ENCODE data around the gene HAUS7. TPM values are rescaled to one million over a fixed set of nuclear protein-coding genes. Genes with fewer than 3 reads are reported as not detected.

Gene HAUS7
- total RNA-seq, 2 experiments from 2014 or later = 37.6 to 45.9 TPM

- no peaks in the 10 kb centered on the region for H3K36me3 Mint-ChIP-seq (ENCODE audit: low read depth)
- H3K4me1 Mint-ChIP-seq = peaks cover 21% of the 10 kb centered on the region
- no peaks in the 10 kb centered on the region for H3K9me3 Mint-ChIP-seq
- CTCF ChIA-PET = interaction anchor here (0.6 to 3.4 kb wide), 7 partner anchors 8 to 438 kb away, joined by 3 to 30 read pairs (median 3); no protein-coding TSS in a partner anchor
- peak; percentile 53 for DNase-seq
- peak overlapping the region; percentile 89 for H3K27ac Mint-ChIP-seq
- H3K27me3 Mint-ChIP-seq = no peaks in the 10 kb centered on the region
- H3K4me3 Mint-ChIP-seq = peak overlapping the region; percentile 79
- POLR2A ChIA-PET = no interaction called here
These were observed 465 bp downstream of the HAUS7 start for GRCh38 chrX:153469811-153470410.

- Mint-ChIP-seq H3K4me3 (no peak overlapping the region), H3K27me3 (no peaks in the 10 kb centered on the region), H3K27ac (no peak overlapping the region), H3K4me1 (peaks cover 16% of the 10 kb centered on the region), H3K36me3 (ENCODE audit: low read depth) (no peaks in the 10 kb centered on the region), H3K9me3 (no peaks in the 10 kb centered on the region)
- ChIA-PET CTCF (interaction anchor here (1.1 to 1.5 kb wide), 2 partner anchors 42 to 436 kb away, joined by 3 read pairs; no protein-coding TSS in a partner anchor), POLR2A (no interaction called here)
- DNase-seq = no peak
These were observed 2.3 kb downstream of the HAUS7 start for GRCh38 chrX:153468008-153468580.

GRCh38 chrX:153465691-153466380, 4.5 kb downstream of the HAUS7 start:
- peaks cover 5% of the 10 kb centered on the region for H3K36me3 Mint-ChIP-seq (ENCODE audit: low read depth)
- peaks cover 11% of the 10 kb centered on the region for H3K4me1 Mint-ChIP-seq
- no peak overlapping the region for H3K27ac Mint-ChIP-seq
- POLR2A ChIA-PET = no interaction called here
- H3K27me3 Mint-ChIP-seq = no peaks in the 10 kb centered on the region
- CTCF ChIA-PET = no interaction called here
- no peaks in the 10 kb centered on the region for H3K9me3 Mint-ChIP-seq
- no peak overlapping the region for H3K4me3 Mint-ChIP-seq
- no peak for DNase-seq

- Mint-ChIP-seq H3K4me1 (peaks cover 8% of the 10 kb centered on the region), H3K4me3 (no peak overlapping the region), H3K9me3 (no peaks in the 10 kb centered on the region), H3K27ac (no peak overlapping the region), H3K36me3 (ENCODE audit: low read depth) (peaks cover 5% of the 10 kb centered on the region), H3K27me3 (no peaks in the 10 kb centered on the region)
- ChIA-PET CTCF (no interaction called here), POLR2A (no interaction called here)
- DNase-seq = no peak
These were observed 6.3 kb downstream of the HAUS7 start for GRCh38 chrX:153464116-153464515.

- no peak overlapping the region for H3K4me3 Mint-ChIP-seq
- H3K36me3 Mint-ChIP-seq (ENCODE audit: low read depth) = peaks cover 5% of the 10 kb centered on the region
- H3K27me3 Mint-ChIP-seq = no peaks in the 10 kb centered on the region
- no peaks in the 10 kb centered on the region for H3K9me3 Mint-ChIP-seq
- peaks cover 4% of the 10 kb centered on the region for H3K4me1 Mint-ChIP-seq
- CTCF ChIA-PET = no interaction called here
- POLR2A ChIA-PET = no interaction called here
- no peak for DNase-seq
- H3K27ac Mint-ChIP-seq = no peak overlapping the region
These were observed 6.8 kb downstream of the HAUS7 start for GRCh38 chrX:153463556-153463955.

GRCh38 chrX:153463031-153463430, 7.3 kb downstream of the HAUS7 start:
- Mint-ChIP-seq H3K27ac (no peak overlapping the region), H3K27me3 (no peaks in the 10 kb centered on the region), H3K4me3 (no peak overlapping the region), H3K9me3 (no peaks in the 10 kb centered on the region), H3K36me3 (ENCODE audit: low read depth) (peaks cover 5% of the 10 kb centered on the region), H3K4me1 (peaks cover 4% of the 10 kb centered on the region)
- CTCF ChIA-PET = no interaction called here
- DNase-seq = no peak
- POLR2A ChIA-PET = no interaction called here

- no peak for DNase-seq
- H3K4me3 Mint-ChIP-seq = no peak overlapping the region
- peaks cover 5% of the 10 kb centered on the region for H3K36me3 Mint-ChIP-seq (ENCODE audit: low read depth)
- H3K27ac Mint-ChIP-seq = no peak overlapping the region
- ChIA-PET POLR2A (no interaction called here), CTCF (interaction anchor here (1.0 kb wide), 1 partner anchor 8 kb away, joined by 3 read pairs; the partner anchor contains the start of gene HAUS7)
- no peaks in the 10 kb centered on the region for H3K27me3 Mint-ChIP-seq
- H3K4me1 Mint-ChIP-seq = no peaks in the 10 kb centered on the region
- H3K9me3 Mint-ChIP-seq = no peaks in the 10 kb centered on the region
These were observed 8.1 kb downstream of the HAUS7 start for GRCh38 chrX:153462291-153462690.

GRCh38 chrX:153460826-153461225, 9.6 kb downstream of the HAUS7 start:
- no peaks in the 10 kb centered on the region for H3K9me3 Mint-ChIP-seq
- CTCF ChIA-PET = interaction anchor here (0.5 to 0.6 kb wide), 2 partner anchors 15 to 23 kb away, joined by 3 read pairs; partner anchors contain the start of gene TREX2
- H3K27ac Mint-ChIP-seq = no peak overlapping the region
- POLR2A ChIA-PET = no interaction called here
- no peak overlapping the region for H3K4me3 Mint-ChIP-seq
- no peaks in the 10 kb centered on the region for H3K4me1 Mint-ChIP-seq
- peaks cover 5% of the 10 kb centered on the region for H3K36me3 Mint-ChIP-seq (ENCODE audit: low read depth)
- DNase-seq = peak; percentile 39
- H3K27me3 Mint-ChIP-seq = no peaks in the 10 kb centered on the region

GRCh38 chrX:153459986-153460385, 10.4 kb downstream of the HAUS7 start:
- Mint-ChIP-seq H3K27ac (no peak overlapping the region), H3K4me1 (no peaks in the 10 kb centered on the region), H3K27me3 (no peaks in the 10 kb centered on the region), H3K9me3 (no peaks in the 10 kb centered on the region), H3K36me3 (ENCODE audit: low read depth) (peaks cover 5% of the 10 kb centered on the region), H3K4me3 (no peak overlapping the region)
- ChIA-PET CTCF (no interaction called here), POLR2A (no interaction called here)
- DNase-seq = no peak

GRCh38 chrX:153458476-153458875, 11.9 kb downstream of the HAUS7 start:
- ChIA-PET CTCF (interaction anchor here (0.9 to 1.6 kb wide), 2 partner anchors 12 to 30 kb away, joined by 3 read pairs; partner anchors contain the start of gene HAUS7), POLR2A (interaction anchor here (1.0 kb wide), 1 partner anchor 9 kb away, joined by 4 read pairs; no protein-coding TSS in a partner anchor)
- Mint-ChIP-seq H3K9me3 (no peaks in the 10 kb centered on the region), H3K4me1 (no peaks in the 10 kb centered on the region), H3K36me3 (ENCODE audit: low read depth) (peaks cover 5% of the 10 kb centered on the region), H3K27ac (no peak overlapping the region), H3K27me3 (no peaks in the 10 kb centered on the region), H3K4me3 (no peak overlapping the region)
- DNase-seq = no peak

- POLR2A ChIA-PET = interaction anchor here (1.0 kb wide), 1 partner anchor 9 kb away, joined by 4 read pairs; no protein-coding TSS in a partner anchor
- CTCF ChIA-PET = interaction anchor here (0.5 to 1.6 kb wide), 3 partner anchors 13 to 408 kb away, joined by 3 read pairs; partner anchors contain the start of gene HAUS7
- Mint-ChIP-seq H3K27ac (no peak overlapping the region), H3K9me3 (no peaks in the 10 kb centered on the region), H3K4me3 (no peak overlapping the region), H3K36me3 (ENCODE audit: low read depth) (peaks cover 5% of the 10 kb centered on the region), H3K27me3 (no peaks in the 10 kb centered on the region), H3K4me1 (no peaks in the 10 kb centered on the region)
- DNase-seq = no peak
These were observed 12.4 kb downstream of the HAUS7 start for GRCh38 chrX:153457827-153458466.

GRCh38 chrX:153457136-153457825, 13.1 kb downstream of the HAUS7 start:
- H3K9me3 Mint-ChIP-seq = no peaks in the 10 kb centered on the region
- CTCF ChIA-PET = interaction anchor here (0.5 to 1.6 kb wide), 2 partner anchors 29 to 407 kb away, joined by 3 read pairs; no protein-coding TSS in a partner anchor

More at GRCh38 chrX:153457136-153457825, 13.1 kb downstream of the HAUS7 start:
- Mint-ChIP-seq H3K4me1 (no peaks in the 10 kb centered on the region), H3K36me3 (ENCODE audit: low read depth) (peaks cover 5% of the 10 kb centered on the region), H3K4me3 (no peak overlapping the region), H3K27me3 (no peaks in the 10 kb centered on the region), H3K27ac (no peak overlapping the region)
- DNase-seq = no peak
- POLR2A ChIA-PET = interaction anchor here (1.0 kb wide), 1 partner anchor 8 kb away, joined by 4 read pairs; no protein-coding TSS in a partner anchor
